ENCODE data around the gene ALDOB. TPM values are rescaled to one million over a fixed set of nuclear protein-coding genes. Genes with fewer than 3 reads are reported as not detected.

Gene ALDOB
- total and polyA plus RNA-seq, 2 of the 13 experiments (the other 11 are each of a cell fraction or from before 2014, with no cell fraction given), result 0.29 to 0.97 TPM

DNA sequence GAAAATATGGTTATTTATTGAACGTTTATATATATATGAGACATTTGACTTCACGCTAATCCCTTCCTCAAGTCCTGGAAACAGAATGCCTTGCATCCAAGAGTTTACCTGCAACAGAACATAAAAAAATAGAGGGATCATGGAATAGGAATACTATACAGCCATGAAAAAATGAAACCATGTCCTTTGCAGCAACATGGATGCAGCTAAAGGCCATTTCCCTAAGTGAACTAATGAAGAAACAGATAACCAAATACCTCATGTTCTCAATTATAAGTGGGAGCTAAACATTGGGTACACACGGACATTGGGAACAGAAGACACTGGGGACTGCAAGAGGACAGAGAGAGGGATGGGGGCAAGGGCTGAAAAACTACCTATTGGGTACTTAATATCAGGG is 63.8 kb downstream of the ALDOB start:
- CTCF ChIA-PET (ENCODE audit: low intra/inter-chr PET ratio, low total read pairs), result no interaction called here
- Histone ChIP-seq H3K79me2 (ENCODE audit: insufficient read depth, low read length) (no peaks in the 10 kb centered on the region), H3K27ac (ENCODE audit: extremely low read length, insufficient read depth, low read length) (no peak overlapping the region), H3K27me3 (ENCODE audit: control insufficient read depth in 1 of 2, insufficient read depth in 2 of 2, low read length in 2 of 2) (no peaks in the 10 kb centered on the region), H4K20me1 (ENCODE audit: insufficient read depth, low read length) (no peaks in the 10 kb centered on the region), H3K36me3 (replicated peaks in 1 of 2; ENCODE audit: control insufficient read depth in 1 of 2, insufficient read depth in 2 of 2, low read length in 2 of 2) (no peaks in the 10 kb centered on the region), H3K4me2 (ENCODE audit: low read depth, low read length) (no peak overlapping the region), H3K4me1 (ENCODE audit: insufficient read depth, low read length) (peaks cover 28% of the 10 kb centered on the region), H3K9me3 (ENCODE audit: low read length) (no peaks in the 10 kb centered on the region), H3K9ac (ENCODE audit: insufficient read depth, low read depth, low read length) (no peak overlapping the region), H2AFZ (ENCODE audit: low read length) (no peak overlapping the region), H3K4me3 (replicated peaks in 1 of 3; ENCODE audit: insufficient read depth in 1 of 3, low read depth in 2 of 3, low read length in 3 of 3) (no peak overlapping the region)
- in situ Hi-C loops (cut with HindIII; ENCODE audit: extremely low pct_ligation_motif_present, low pct_unique_long_range_greater_than_20kb), result no loop called here
- TF ChIP-seq, protein P1, sequence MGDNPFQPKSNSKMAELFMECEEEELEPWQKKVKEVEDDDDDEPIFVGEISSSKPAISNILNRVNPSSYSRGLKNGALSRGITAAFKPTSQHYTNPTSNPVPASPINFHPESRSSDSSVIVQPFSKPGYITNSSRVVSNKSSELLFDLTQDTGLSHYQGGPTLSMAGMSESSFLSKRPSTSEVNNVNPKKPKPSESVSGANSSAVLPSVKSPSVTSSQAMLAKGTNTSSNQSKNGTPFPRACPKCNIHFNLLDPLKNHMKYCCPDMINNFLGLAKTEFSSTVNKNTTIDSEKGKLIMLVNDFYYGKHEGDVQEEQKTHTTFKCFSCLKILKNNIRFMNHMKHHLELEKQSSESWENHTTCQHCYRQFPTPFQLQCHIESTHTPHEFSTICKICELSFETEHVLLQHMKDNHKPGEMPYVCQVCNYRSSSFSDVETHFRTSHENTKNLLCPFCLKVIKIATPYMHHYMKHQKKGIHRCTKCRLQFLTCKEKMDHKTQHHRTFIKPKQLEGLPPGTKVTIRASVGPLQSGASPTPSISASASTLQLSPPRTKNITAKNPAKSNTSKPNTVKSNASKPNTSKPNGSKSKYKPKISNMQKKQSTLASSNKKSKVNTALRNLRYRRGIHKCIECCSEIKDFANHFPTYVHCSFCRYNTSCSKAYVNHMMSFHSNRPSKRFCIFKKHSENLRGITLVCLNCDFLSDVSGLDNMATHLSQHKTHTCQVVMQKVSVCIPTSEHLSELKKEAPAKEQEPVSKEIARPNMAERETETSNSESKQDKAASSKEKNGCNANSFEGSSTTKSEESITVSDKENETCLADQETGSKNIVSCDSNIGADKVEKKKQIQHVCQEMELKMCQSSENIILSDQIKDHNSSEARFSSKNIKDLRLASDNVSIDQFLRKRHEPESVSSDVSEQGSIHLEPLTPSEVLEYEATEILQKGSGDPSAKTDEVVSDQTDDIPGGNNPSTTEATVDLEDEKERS (CRISPR knock-in tag; IDR thresholded peaks at IDR 0.05), result peak; percentile 74; the same call in 1 of the 2 replicates
- TF ChIP-seq ZNF564 (CRISPR knock-in tag; IDR thresholded peaks at IDR 0.05), result no peak
- ATAC-seq, result no peak
- WGBS (ENCODE audit: low lambda C conversion rate), result 95% methylated on average over 3 of the region's 3 CpGs
- intact Hi-C loops (cut with micrococcal nuclease; ENCODE audit: unreplicated experiment), result no loop called here
- no peak for DNase-seq (ENCODE audit: low spot score)
- no TSS peak for BruUV-seq (replicated peaks)
- POLR2A ChIA-PET, result interaction anchor here (1.3 to 5.2 kb wide), 4 partner anchors 17 to 47 kb away, joined by 4 to 31 read pairs (median 10); no protein-coding TSS in a partner anchor
- FAIRE-seq, result no peak

Small RNAs within 50 kb of the gene (small RNA-seq; reads per million reads assigned to genes)
- 0 reads per million in 3 experiments for gene AL353621.2 (ENCODE audit: insufficient read depth in 2 of 3, insufficient read length in 3 of 3, low read depth in 2 of 3, low replicate concordance in 1 of 3)

Other genes starting within 250 kb of the ALDOB start
- 0.71 and 1.0 TPM in 2 replicates for gene BAAT, start 50.8 kb downstream of the ALDOB start, total RNA-seq (2016; rRNA removed; fragmentation: Illumina TruSeq; extraction: Trizol)
- gene BAAT, start 50.8 kb downstream of the ALDOB start, polyA plus RNA-seq (2011; rRNA removed), result 7.9 and 11.2 TPM in 2 replicates
- gene MRPL50, start 37.2 kb downstream of the ALDOB start, total RNA-seq (2016; rRNA removed; fragmentation: Illumina TruSeq; extraction: Trizol), result 70.0 and 107 TPM in 2 replicates
- 30.0 and 37.1 TPM in 2 replicates for gene MRPL50, start 37.2 kb downstream of the ALDOB start, polyA plus RNA-seq (2011; rRNA removed)
- 50.0 and 65.4 TPM in 2 replicates for gene ZNF189, start 36.9 kb downstream of the ALDOB start, total RNA-seq (2016; rRNA removed; fragmentation: Illumina TruSeq; extraction: Trizol)
- 7.9 and 8.4 TPM in 2 replicates for gene ZNF189, start 36.9 kb downstream of the ALDOB start, polyA plus RNA-seq (2011; rRNA removed)
- gene RNF20, start 98.1 kb upstream of the ALDOB start, total RNA-seq (2016; rRNA removed; fragmentation: Illumina TruSeq; extraction: Trizol), result 37.6 and 56.0 TPM in 2 replicates
- 12.2 and 12.7 TPM in 2 replicates for gene RNF20, start 98.1 kb upstream of the ALDOB start, polyA plus RNA-seq (2011; rRNA removed)
- not detected in 2 replicates for gene PPP3R2, start 159.2 kb upstream of the ALDOB start, total RNA-seq (2016; rRNA removed; fragmentation: Illumina TruSeq; extraction: Trizol)
- gene PPP3R2, start 159.2 kb upstream of the ALDOB start, polyA plus RNA-seq (2011; rRNA removed), result not detected in 2 replicates